GM23338 (cell line): ENCODE data around the gene NUMB. TPM values are rescaled to one million over a fixed set of nuclear protein-coding genes. Genes with fewer than 3 reads are reported as not detected.
A peak's percentile ranks its signal among the peaks of the same experiment; 100 is the strongest.

Source experiments
- ATAC-seq: fragments of 200-7000 bp; cut with Tn5 transposase; 3 replicates; pipeline ENCODE4 v1.9.1; 2020
- DNase-seq: peaks from one replicate; pipeline ENCODE4 v3.0.0-alpha.2; 2015; ENCODE audit warnings: low spot score
- H2AFZ ChIP-seq: fragments of 200-600 bp; sonication (generic); 2 replicates; pipeline ENCODE4 v1.8.0; 2016; ENCODE audit warnings: antibody characterized with exemption, mild to moderate bottlenecking, moderate library complexity
- H3F3A ChIP-seq: fragments of 200-600 bp; sonication (generic); replicated peaks from 2 replicates; pipeline ENCODE4 v1.8.0; 2017; ENCODE audit warnings: antibody characterized with exemption, mixed run types, low read depth
- H3K27ac ChIP-seq: fragments of 200-600 bp; sonication (generic); 2 replicates; pipeline ENCODE4 v1.6.1; 2016; ENCODE audit warnings: low read depth
- H3K27me3 ChIP-seq: fragments of 200-600 bp; sonication (generic); 2 replicates; pipeline ENCODE4 v1.8.0; 2016; ENCODE audit warnings: mild to moderate bottlenecking, mixed run types, moderate library complexity; ENCODE audit not compliant: insufficient read depth
- H3K36me3 ChIP-seq: fragments of 200-600 bp; sonication (generic); 2 replicates; pipeline ENCODE4 v1.8.0; 2016; ENCODE audit warnings: mild to moderate bottlenecking; ENCODE audit not compliant: insufficient read depth
- H3K4me1 ChIP-seq: fragments of 200-600 bp; sonication (generic); 2 replicates; pipeline ENCODE4 v1.8.0; 2016; ENCODE audit warnings: mild to moderate bottlenecking, moderate library complexity; ENCODE audit not compliant: insufficient read depth
- H3K4me2 ChIP-seq: fragments of 200-600 bp; sonication (generic); 2 replicates; pipeline ENCODE4 v1.7.1; 2017; ENCODE audit warnings: mixed run types
- H3K4me3 ChIP-seq: fragments of 200-600 bp; sonication (generic); 2 replicates; pipeline ENCODE4 v1.6.1; 2016; ENCODE audit warnings: mixed run types
- H3K79me2 ChIP-seq: fragments of 200-600 bp; sonication (generic); replicated peaks from 2 replicates; pipeline ENCODE4 v1.8.0; 2017; ENCODE audit warnings: mild to moderate bottlenecking; ENCODE audit not compliant: insufficient read depth
- H3K9me2 ChIP-seq: fragments of 200-600 bp; sonication (generic); 2 replicates; pipeline ENCODE4 v1.8.0; 2017; ENCODE audit not compliant: insufficient read depth
- H4K20me1 ChIP-seq: fragments of 200-600 bp; sonication (generic); replicated peaks from 2 replicates; pipeline ENCODE4 v1.8.0; 2017; ENCODE audit warnings: mild to moderate bottlenecking; ENCODE audit not compliant: insufficient read depth
- H3K27ac Mint-ChIP-seq: 2 replicates; pipeline ENCODE4 v1.8.0; 2020; ENCODE audit warnings: inconsistent platforms, mild to moderate bottlenecking, moderate library complexity, mixed read lengths
- H3K27me3 Mint-ChIP-seq: 3 replicates; pipeline ENCODE4 v1.8.0; 2022; ENCODE audit warnings: low read depth, mild to moderate bottlenecking, moderate library complexity, mixed read lengths, inconsistent platforms; ENCODE audit not compliant: insufficient read depth, poor library complexity
- H3K36me3 Mint-ChIP-seq: 3 replicates; pipeline ENCODE4 v1.8.0; 2021; ENCODE audit warnings: low read depth, mild to moderate bottlenecking, inconsistent platforms, moderate library complexity, mixed read lengths
- H3K4me1 Mint-ChIP-seq: 3 replicates; pipeline ENCODE4 v1.8.0; 2020; ENCODE audit warnings: mild to moderate bottlenecking, inconsistent platforms, mixed read lengths
- H3K4me3 Mint-ChIP-seq: 3 replicates; pipeline ENCODE4 v1.8.0; 2021; ENCODE audit warnings: moderate library complexity, mild to moderate bottlenecking, inconsistent platforms, mixed read lengths
- H3K9me3 Mint-ChIP-seq: 3 replicates; pipeline ENCODE4 v1.8.0; 2020; ENCODE audit warnings: moderate library complexity, mild to moderate bottlenecking, inconsistent platforms, mixed read lengths
- CREB1 ChIP-seq: fragments of 250-450 bp; sonication (Bioruptor Pico); IDR thresholded peaks from 2 replicates; pipeline ENCODE4 v1.5.0; 2020; ENCODE audit warnings: low read depth, mild to moderate bottlenecking, moderate library complexity
- EZH2 ChIP-seq: fragments of 200-600 bp; sonication (generic); IDR thresholded peaks from one replicate; pipeline ENCODE4 v1.8.0; 2017; ENCODE audit warnings: antibody characterized with exemption, mild to moderate bottlenecking, low read depth; ENCODE audit not compliant: unreplicated experiment
- EZH2phosphoT487 ChIP-seq: fragments of 200-600 bp; sonication (generic); IDR thresholded peaks from one replicate; pipeline ENCODE4 v1.8.1; 2018; ENCODE audit warnings: antibody characterized with exemption; ENCODE audit not compliant: unreplicated experiment
- POLR2AphosphoS5 ChIP-seq: IDR thresholded peaks from 2 replicates; pipeline ENCODE4 v1.6.1; 2016; ENCODE audit warnings: antibody characterized with exemption, low read depth
- STAT1 ChIP-seq: IDR thresholded peaks from one replicate; pipeline ENCODE4 v1.6.1; 2016; ENCODE audit warnings: antibody characterized with exemption; ENCODE audit not compliant: unreplicated experiment
- ZNF114 ChIP-seq: fragments of 250-450 bp; sonication (Bioruptor Pico); IDR thresholded peaks from 2 replicates; pipeline ENCODE4 v1.5.0; 2020; ENCODE audit warnings: mild to moderate bottlenecking, moderate library complexity
- ZNF331 ChIP-seq: fragments of 250-450 bp; sonication (Bioruptor Pico); IDR thresholded peaks from 2 replicates; pipeline ENCODE4 v1.5.0; 2020; ENCODE audit warnings: low read depth, mild to moderate bottlenecking, moderate library complexity
- polyA plus RNA-seq: library from polyadenylated mRNA; unstranded; fragments of >200 nt; fragmentation: Nextera tagmentation; extraction: Ambion mirVana; gene quantifications from 2 replicates; pipeline ENCODE4 v1.2.1, GENCODE V29; 2016
- total RNA-seq: library from RNA; depleted of rRNA; stranded (reverse); fragments of >200 nt; shearing (Covaris generic); gene quantifications from 2 replicates; pipeline ENCODE4 v1.2.3, GENCODE V29; 2014
- TF ChIP-seq, protein P1 (sequence below): fragments of 250-450 bp; sonication (Bioruptor Pico); IDR thresholded peaks from 2 replicates; pipeline ENCODE4 v1.5.0; 2020; ENCODE audit warnings: mild to moderate bottlenecking, moderate library complexity
- TF ChIP-seq, protein P2 (sequence below), 2 experiments: fragments of 200-600 bp in 1 of 2; sonication (generic) in 1 of 2; conservative IDR thresholded peaks; 2 replicates each; pipeline versions ENCODE4 v1.5.1 to v1.6.1; 2016 to 2017; ENCODE audit warnings: antibody characterized with exemption in 2 of 2, low read depth in 2 of 2, mild to moderate bottlenecking in 2 of 2, moderate library complexity in 1 of 2

Gene NUMB
- total and polyA plus RNA-seq, 2 experiments from 2014 or later, result 32.1 to 36.7 TPM

- TF ChIP-seq, protein P1, sequence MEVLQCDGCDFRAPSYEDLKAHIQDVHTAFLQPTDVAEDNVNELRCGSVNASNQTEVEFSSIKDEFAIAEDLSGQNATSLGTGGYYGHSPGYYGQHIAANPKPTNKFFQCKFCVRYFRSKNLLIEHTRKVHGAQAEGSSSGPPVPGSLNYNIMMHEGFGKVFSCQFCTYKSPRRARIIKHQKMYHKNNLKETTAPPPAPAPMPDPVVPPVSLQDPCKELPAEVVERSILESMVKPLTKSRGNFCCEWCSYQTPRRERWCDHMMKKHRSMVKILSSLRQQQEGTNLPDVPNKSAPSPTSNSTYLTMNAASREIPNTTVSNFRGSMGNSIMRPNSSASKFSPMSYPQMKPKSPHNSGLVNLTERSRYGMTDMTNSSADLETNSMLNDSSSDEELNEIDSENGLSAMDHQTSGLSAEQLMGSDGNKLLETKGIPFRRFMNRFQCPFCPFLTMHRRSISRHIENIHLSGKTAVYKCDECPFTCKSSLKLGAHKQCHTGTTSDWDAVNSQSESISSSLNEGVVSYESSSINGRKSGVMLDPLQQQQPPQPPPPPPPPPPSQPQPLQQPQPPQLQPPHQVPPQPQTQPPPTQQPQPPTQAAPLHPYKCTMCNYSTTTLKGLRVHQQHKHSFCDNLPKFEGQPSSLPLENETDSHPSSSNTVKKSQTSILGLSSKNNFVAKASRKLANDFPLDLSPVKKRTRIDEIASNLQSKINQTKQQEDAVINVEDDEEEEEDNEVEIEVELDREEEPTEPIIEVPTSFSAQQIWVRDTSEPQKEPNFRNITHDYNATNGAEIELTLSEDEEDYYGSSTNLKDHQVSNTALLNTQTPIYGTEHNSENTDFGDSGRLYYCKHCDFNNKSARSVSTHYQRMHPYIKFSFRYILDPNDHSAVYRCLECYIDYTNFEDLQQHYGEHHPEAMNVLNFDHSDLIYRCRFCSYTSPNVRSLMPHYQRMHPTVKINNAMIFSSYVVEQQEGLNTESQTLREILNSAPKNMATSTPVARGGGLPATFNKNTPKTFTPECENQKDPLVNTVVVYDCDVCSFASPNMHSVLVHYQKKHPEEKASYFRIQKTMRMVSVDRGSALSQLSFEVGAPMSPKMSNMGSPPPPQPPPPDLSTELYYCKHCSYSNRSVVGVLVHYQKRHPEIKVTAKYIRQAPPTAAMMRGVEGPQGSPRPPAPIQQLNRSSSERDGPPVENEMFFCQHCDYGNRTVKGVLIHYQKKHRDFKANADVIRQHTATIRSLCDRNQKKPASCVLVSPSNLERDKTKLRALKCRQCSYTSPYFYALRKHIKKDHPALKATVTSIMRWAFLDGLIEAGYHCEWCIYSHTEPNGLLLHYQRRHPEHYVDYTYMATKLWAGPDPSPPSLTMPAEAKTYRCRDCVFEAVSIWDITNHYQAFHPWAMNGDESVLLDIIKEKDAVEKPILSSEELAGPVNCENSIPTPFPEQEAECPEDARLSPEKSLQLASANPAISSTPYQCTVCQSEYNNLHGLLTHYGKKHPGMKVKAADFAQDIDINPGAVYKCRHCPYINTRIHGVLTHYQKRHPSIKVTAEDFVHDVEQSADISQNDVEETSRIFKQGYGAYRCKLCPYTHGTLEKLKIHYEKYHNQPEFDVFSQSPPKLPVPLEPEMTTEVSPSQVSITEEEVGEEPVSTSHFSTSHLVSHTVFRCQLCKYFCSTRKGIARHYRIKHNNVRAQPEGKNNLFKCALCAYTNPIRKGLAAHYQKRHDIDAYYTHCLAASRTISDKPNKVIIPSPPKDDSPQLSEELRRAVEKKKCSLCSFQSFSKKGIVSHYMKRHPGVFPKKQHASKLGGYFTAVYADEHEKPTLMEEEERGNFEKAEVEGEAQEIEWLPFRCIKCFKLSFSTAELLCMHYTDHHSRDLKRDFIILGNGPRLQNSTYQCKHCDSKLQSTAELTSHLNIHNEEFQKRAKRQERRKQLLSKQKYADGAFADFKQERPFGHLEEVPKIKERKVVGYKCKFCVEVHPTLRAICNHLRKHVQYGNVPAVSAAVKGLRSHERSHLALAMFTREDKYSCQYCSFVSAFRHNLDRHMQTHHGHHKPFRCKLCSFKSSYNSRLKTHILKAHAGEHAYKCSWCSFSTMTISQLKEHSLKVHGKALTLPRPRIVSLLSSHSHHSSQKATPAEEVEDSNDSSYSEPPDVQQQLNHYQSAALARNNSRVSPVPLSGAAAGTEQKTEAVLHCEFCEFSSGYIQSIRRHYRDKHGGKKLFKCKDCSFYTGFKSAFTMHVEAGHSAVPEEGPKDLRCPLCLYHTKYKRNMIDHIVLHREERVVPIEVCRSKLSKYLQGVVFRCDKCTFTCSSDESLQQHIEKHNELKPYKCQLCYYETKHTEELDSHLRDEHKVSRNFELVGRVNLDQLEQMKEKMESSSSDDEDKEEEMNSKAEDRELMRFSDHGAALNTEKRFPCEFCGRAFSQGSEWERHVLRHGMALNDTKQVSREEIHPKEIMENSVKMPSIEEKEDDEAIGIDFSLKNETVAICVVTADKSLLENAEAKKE, result no peak
- TF ChIP-seq, protein P2, sequence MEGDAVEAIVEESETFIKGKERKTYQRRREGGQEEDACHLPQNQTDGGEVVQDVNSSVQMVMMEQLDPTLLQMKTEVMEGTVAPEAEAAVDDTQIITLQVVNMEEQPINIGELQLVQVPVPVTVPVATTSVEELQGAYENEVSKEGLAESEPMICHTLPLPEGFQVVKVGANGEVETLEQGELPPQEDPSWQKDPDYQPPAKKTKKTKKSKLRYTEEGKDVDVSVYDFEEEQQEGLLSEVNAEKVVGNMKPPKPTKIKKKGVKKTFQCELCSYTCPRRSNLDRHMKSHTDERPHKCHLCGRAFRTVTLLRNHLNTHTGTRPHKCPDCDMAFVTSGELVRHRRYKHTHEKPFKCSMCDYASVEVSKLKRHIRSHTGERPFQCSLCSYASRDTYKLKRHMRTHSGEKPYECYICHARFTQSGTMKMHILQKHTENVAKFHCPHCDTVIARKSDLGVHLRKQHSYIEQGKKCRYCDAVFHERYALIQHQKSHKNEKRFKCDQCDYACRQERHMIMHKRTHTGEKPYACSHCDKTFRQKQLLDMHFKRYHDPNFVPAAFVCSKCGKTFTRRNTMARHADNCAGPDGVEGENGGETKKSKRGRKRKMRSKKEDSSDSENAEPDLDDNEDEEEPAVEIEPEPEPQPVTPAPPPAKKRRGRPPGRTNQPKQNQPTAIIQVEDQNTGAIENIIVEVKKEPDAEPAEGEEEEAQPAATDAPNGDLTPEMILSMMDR (conservative IDR thresholded peaks at IDR 0.05; ENCODE audit: low read depth in 2 of 2), result no peak
- no peak for TF ChIP-seq POLR2AphosphoS5
- no peak for TF ChIP-seq ZNF331 (CRISPR knock-in tag)
- TF ChIP-seq ZNF114 (CRISPR knock-in tag), result no peak
- TF ChIP-seq CREB1 (CRISPR knock-in tag), result no peak
- TF ChIP-seq EZH2phosphoT487, result no peak
- TF ChIP-seq STAT1, result no peak
Observed at GRCh38 chr14:73238941-73239340, 219.4 kb downstream of the NUMB start (continued).

DNA sequence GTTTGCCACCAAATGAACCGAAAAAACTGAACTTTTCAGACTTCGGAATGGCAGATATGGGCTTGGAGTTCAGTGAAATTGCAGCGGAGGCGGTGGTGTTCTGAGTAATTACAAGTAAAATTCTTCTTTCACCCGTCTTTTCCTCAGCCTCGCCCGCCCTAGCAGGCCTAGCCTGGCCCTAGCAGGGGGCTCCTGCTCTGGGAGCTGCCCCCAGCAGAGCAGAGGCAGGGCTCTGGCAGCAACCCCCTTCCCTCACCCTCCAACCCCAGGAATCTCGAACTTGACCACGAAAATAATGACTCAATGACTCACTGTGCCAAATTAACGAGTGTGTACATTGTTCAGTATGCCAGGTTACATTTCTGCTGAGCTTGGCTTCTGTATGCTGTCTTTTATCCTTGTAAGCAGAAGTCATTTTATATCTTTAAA lies 219.9 kb downstream of the NUMB start:
- peak overlapping the region; percentile 91 for H2AFZ ChIP-seq
- no peaks in the 10 kb centered on the region for H3K36me3 ChIP-seq
- peak overlapping the region; percentile 69 for H3K4me3 ChIP-seq
- no peak overlapping the region for H3K27ac Mint-ChIP-seq
- peaks cover 38% of the 10 kb centered on the region for H3K27me3 Mint-ChIP-seq
- no peaks in the 10 kb centered on the region; the same call in 2 of the 3 replicates for H3K9me3 Mint-ChIP-seq
- DNase-seq (no peak), ATAC-seq (no peak)
- H3K27me3 ChIP-seq, result peaks cover 54% of the 10 kb centered on the region
- peak overlapping the region; percentile 76 for H3K4me3 Mint-ChIP-seq
- peak overlapping the region; percentile 96 for H3K4me2 ChIP-seq
- peaks cover 54% of the 10 kb centered on the region for H3K4me1 ChIP-seq
- no peaks in the 10 kb centered on the region for H3K9me2 ChIP-seq
- TF ChIP-seq EZH2 (peak; percentile 64), ZNF331 (CRISPR knock-in tag) (no peak)
- H3F3A ChIP-seq, result peaks cover 30% of the 10 kb centered on the region
- H3K27ac ChIP-seq, result no peak overlapping the region
- H3K36me3 Mint-ChIP-seq, result peaks cover 2% of the 10 kb centered on the region; the same call in 1 of the 3 replicates
- peaks cover 58% of the 10 kb centered on the region for H3K4me1 Mint-ChIP-seq
- no peaks in the 10 kb centered on the region for H3K79me2 ChIP-seq
- H4K20me1 ChIP-seq, result 0 out of 2 replicates have a peak, but pooled peaks cover 3% of the 10 kb centered on the region
